ENCODE measurements around the gene PIK3R2. TPM values are rescaled to one million over a fixed set of nuclear protein-coding genes. Genes with fewer than 3 reads are reported as not detected.

Gene PIK3R2
- total and polyA plus RNA-seq, 2 of the 4 experiments (the other 2 are of a cell fraction) = 12.2 to 25.1 TPM

DNA sequence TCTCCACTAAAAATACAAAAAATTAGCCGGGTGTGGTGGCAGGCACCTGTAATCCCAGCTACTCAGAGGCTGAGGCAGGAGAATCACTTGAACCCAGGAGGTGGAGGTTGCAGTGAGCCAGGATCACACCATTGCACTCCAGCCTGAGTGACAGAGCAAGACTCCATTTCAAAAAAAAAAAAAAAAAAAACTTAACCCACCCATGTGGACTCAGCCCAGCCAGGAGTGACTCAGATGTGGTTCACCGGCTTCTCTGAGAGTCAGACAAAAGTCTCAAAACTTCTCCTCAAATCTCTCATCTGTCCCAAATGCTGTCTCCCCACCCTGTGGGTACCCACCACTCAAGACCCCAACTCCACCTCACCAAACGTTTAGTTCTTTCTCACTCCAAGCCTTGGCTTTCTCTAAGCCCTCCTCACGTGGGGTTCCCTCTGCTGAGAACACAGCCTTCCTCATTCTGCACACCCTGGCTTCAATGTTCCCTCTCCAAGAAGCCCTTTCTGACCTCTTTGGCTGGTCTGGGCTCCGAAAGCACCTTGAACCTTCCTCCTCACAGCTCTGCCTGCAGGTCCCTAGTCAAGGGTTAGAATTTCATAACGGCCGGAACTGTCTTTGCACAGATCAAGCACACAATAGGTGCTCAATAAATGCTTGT lies 61.9 kb downstream of the PIK3R2 start:
- dilution Hi-C loops (cut with HindIII; ENCODE audit: low sequenced_read_pairs, unreplicated experiment) (no loop called here), in situ Hi-C loops (cut with MboI; ENCODE audit: low sequenced_read_pairs) (no loop called here), intact Hi-C loops (cut with micrococcal nuclease) (no loop called here)
- peaks cover 5% of the 10 kb centered on the region for H3K4me1 ChIP-seq (ENCODE audit: control insufficient read depth, insufficient read depth, low read length)
- no peak overlapping the region for H2AK9ac ChIP-seq (replicated peaks; ENCODE audit: low read depth, low read length, poor library complexity)
- peak; percentile 74 for ATAC-seq (ENCODE audit: low read depth)
- TF ChIP-seq MXI1 (IDR thresholded peaks at IDR 0.05; ENCODE audit: borderline replicate concordance, low read depth, low read length) (no peak), FOS (IDR thresholded peaks at IDR 0.05; ENCODE audit: low read depth, low read length) (peak; percentile 51; the same call in 1 of the 2 replicates)
- POLR2A ChIA-PET (ENCODE audit: unreplicated experiment) = no interaction called here
- H3K4me2 ChIP-seq (ENCODE audit: low read depth, low read length) = no peak overlapping the region
- H3K18ac ChIP-seq (ENCODE audit: low read depth, low read length) = no peak overlapping the region
- peak; percentile 67 for DNase-seq
- no peaks in the 10 kb centered on the region for H3K79me1 ChIP-seq (ENCODE audit: low read depth in 1 of 2, low read length in 2 of 2)
- peak overlapping the region; percentile 63; the same call in 1 of the 2 replicates for H3K9ac ChIP-seq (ENCODE audit: low read depth, low read length)
- 0 out of 2 replicates have a peak overlapping the region, but pooled peaks have one; percentile 41 for H2AK5ac ChIP-seq (ENCODE audit: low read depth, low read length)
- no peaks in the 10 kb centered on the region for H3K27me3 ChIP-seq (ENCODE audit: control insufficient read depth, insufficient read depth, low read length)
- H2BK120ac ChIP-seq (ENCODE audit: low read depth, low read length) = peak overlapping the region; percentile 44; the same call in 1 of the 2 replicates
- no peak overlapping the region for H4K5ac ChIP-seq (ENCODE audit: low read depth, low read length)
- no TSS peak for BruUV-seq (replicated peaks)
- no peaks in the 10 kb centered on the region; the same call in 1 of the 2 replicates for H3K36me3 ChIP-seq (ENCODE audit: control insufficient read depth, insufficient read depth, low read length)
- H3K9me1 ChIP-seq (ENCODE audit: insufficient read depth, low read length) = peaks cover 2% of the 10 kb centered on the region; the same call in 1 of the 2 replicates
- WGBS, 2 experiments (ENCODE audit: extremely low coverage in 2 of 2, insufficient read length in 1 of 2) = 20% methylated on average over 2 of the region's 7 CpGs; no CpG with 5 or more reads in 1 of the 2 experiments
- H4K91ac ChIP-seq (ENCODE audit: insufficient read depth, low read depth, low read length) = no peak overlapping the region
- CTCF ChIA-PET = no interaction called here
- peak overlapping the region; percentile 34; the same call in 1 of the 2 replicates for H3K4ac ChIP-seq (ENCODE audit: low read depth, low read length)
- H3K4me3 ChIP-seq (ENCODE audit: insufficient read depth, low read depth, low read length) = no peak overlapping the region
- H2BK15ac ChIP-seq (ENCODE audit: low read depth, low read length) = no peak overlapping the region
- 0 out of 2 replicates have a peak overlapping the region, but pooled peaks have one; percentile 64 for H3K14ac ChIP-seq (replicated peaks; ENCODE audit: low read depth, low read length)
- H4K20me1 ChIP-seq (ENCODE audit: insufficient read depth, low read length) = no peaks in the 10 kb centered on the region
- no peak overlapping the region for H3K27ac ChIP-seq (ENCODE audit: insufficient read depth, low read length)
- no peak overlapping the region; a peak in 1 of 4 replicates for H4K8ac ChIP-seq (ENCODE audit: low read depth in 2 of 2, low read length in 2 of 2)
- no peak overlapping the region for H3K56ac ChIP-seq (ENCODE audit: extremely low read depth, insufficient read depth, low read length)
- peak overlapping the region; percentile 25 for H2BK5ac ChIP-seq (ENCODE audit: low read depth, low read length, poor library complexity, severe bottlenecking)
- H2BK20ac ChIP-seq (ENCODE audit: low read depth, low read length) = peak overlapping the region; percentile 77; the same call in 1 of the 2 replicates
- H3K9me3 ChIP-seq (ENCODE audit: control insufficient read depth, insufficient read depth, low read length) = no peaks in the 10 kb centered on the region
- no peak overlapping the region; the same call in 1 of the 2 replicates for H3K23ac ChIP-seq (ENCODE audit: low read depth, low read length)
- peak overlapping the region; percentile 67 for H2AFZ ChIP-seq (replicated peaks; ENCODE audit: low read length, poor library complexity)
